IMR-90 (cell line): Measurements from ENCODE around the gene MAML2. TPM values are rescaled to one million over a fixed set of nuclear protein-coding genes. Genes with fewer than 3 reads are reported as not detected.

Experiments used
- ATAC-seq: fragments of 200-7000 bp; cut with Tn5 transposase; 2 replicates; pipeline ENCODE4 v1.9.1; 2020; ENCODE audit warnings: low read depth, mild to moderate bottlenecking, moderate library complexity
- BruUV-seq: library from RNA; stranded (reverse); fragments of 400-500 nt; replicated peaks from 2 replicates; lab custom pipeline; 2021; lab: Mats Ljungman, UMichigan
- CTCF ChIA-PET: fragments of 300-600 bp; formaldehyde crosslinking; extraction: SDS; loops from one replicate; lab custom pipeline; 2021; ENCODE audit warnings: antibody characterized with exemption; lab: Yijun Ruan, JAX
- POLR2A ChIA-PET: fragments of 300-600 bp; sonication (Branson Sonifier 250); formaldehyde crosslinking; loops from one replicate; lab custom pipeline; 2022; ENCODE audit warnings: antibody characterized with exemption; ENCODE audit not compliant: unreplicated experiment; lab: Charles Lee
- DNase-seq: peaks from one replicate; pipeline ENCODE4 v3.0.0; 2013
- H2AFZ ChIP-seq: replicated peaks from 2 replicates; pipeline ENCODE3; 2013; ENCODE audit warnings: low read length, mild to moderate bottlenecking; ENCODE audit not compliant: poor library complexity
- H2AK5ac ChIP-seq: 2 replicates; pipeline ENCODE4 v1.6.1; 2013; ENCODE audit warnings: low read depth, low read length, inconsistent platforms
- H2AK9ac ChIP-seq: replicated peaks from 2 replicates; pipeline ENCODE3; 2013; ENCODE audit warnings: mild to moderate bottlenecking, low read depth, low read length, moderate library complexity; ENCODE audit not compliant: poor library complexity
- H2BK120ac ChIP-seq: 2 replicates; pipeline ENCODE4 v1.6.1; 2013; ENCODE audit warnings: low read depth, low read length, inconsistent platforms
- H2BK15ac ChIP-seq: 3 replicates; pipeline ENCODE4 v1.6.1; 2013; ENCODE audit warnings: low read depth, low read length, inconsistent platforms
- H2BK20ac ChIP-seq: 2 replicates; pipeline ENCODE4 v1.6.1; 2013; ENCODE audit warnings: low read depth, mild to moderate bottlenecking, inconsistent platforms, low read length, moderate library complexity
- H2BK5ac ChIP-seq: 2 replicates; pipeline ENCODE4 v1.6.1; 2013; ENCODE audit warnings: mild to moderate bottlenecking, low read depth, low read length, inconsistent platforms; ENCODE audit not compliant: poor library complexity, severe bottlenecking
- H3K14ac ChIP-seq: replicated peaks from 2 replicates; pipeline ENCODE4 v1.6.1; 2013; ENCODE audit warnings: low read depth, low read length, inconsistent platforms
- H3K18ac ChIP-seq: 2 replicates; pipeline ENCODE4 v1.6.1; 2013; ENCODE audit warnings: low read depth, low read length, control low read depth
- H3K23ac ChIP-seq: 2 replicates; pipeline ENCODE4 v1.6.1; 2013; ENCODE audit warnings: low read depth, low read length, inconsistent platforms
- H3K27ac ChIP-seq: 2 replicates; pipeline ENCODE4 v1.5.1; 2013; ENCODE audit warnings: mild to moderate bottlenecking, control low read depth, low read length; ENCODE audit not compliant: insufficient read depth
- H3K27me3 ChIP-seq: 2 replicates; pipeline ENCODE4 v1.6.1; 2013; ENCODE audit warnings: low read length; ENCODE audit not compliant: control insufficient read depth, insufficient read depth
- H3K36me3 ChIP-seq: 2 replicates; pipeline ENCODE4 v1.6.1; 2013; ENCODE audit warnings: low read length, mixed read lengths; ENCODE audit not compliant: control insufficient read depth, insufficient read depth
- H3K4ac ChIP-seq: 2 replicates; pipeline ENCODE4 v1.6.1; 2013; ENCODE audit warnings: low read depth, low read length, inconsistent platforms
- H3K4me1 ChIP-seq: 2 replicates; pipeline ENCODE4 v1.6.1; 2013; ENCODE audit warnings: low read length, mixed read lengths; ENCODE audit not compliant: control insufficient read depth, insufficient read depth
- H3K4me2 ChIP-seq: 2 replicates; pipeline ENCODE4 v1.6.1; 2013; ENCODE audit warnings: low read depth, mild to moderate bottlenecking, control low read depth, low read length, moderate library complexity
- H3K4me3 ChIP-seq: 2 replicates; pipeline ENCODE4 v1.5.1; 2013; ENCODE audit warnings: low read depth, mild to moderate bottlenecking, control low read depth, low read length, moderate library complexity; ENCODE audit not compliant: insufficient read depth
- H3K56ac ChIP-seq: 2 replicates; pipeline ENCODE4 v1.6.1; 2013; ENCODE audit warnings: low read length, inconsistent platforms; ENCODE audit not compliant: insufficient read depth; ENCODE audit errors: extremely low read depth
- H3K79me1 ChIP-seq, 2 experiments: 2 replicates each; pipeline ENCODE4 v1.6.1; 2013; ENCODE audit warnings: low read length in 2 of 2, inconsistent platforms in 1 of 2, low read depth in 1 of 2
- H3K9ac ChIP-seq: 2 replicates; pipeline ENCODE4 v1.6.1; 2013; ENCODE audit warnings: low read depth, low read length, control low read depth
- H3K9me1 ChIP-seq: 2 replicates; pipeline ENCODE4 v1.6.1; 2013; ENCODE audit warnings: low read length, inconsistent platforms; ENCODE audit not compliant: insufficient read depth
- H3K9me3 ChIP-seq: 2 replicates; pipeline ENCODE4 v1.6.1; 2013; ENCODE audit warnings: low read length; ENCODE audit not compliant: control insufficient read depth, insufficient read depth
- H4K20me1 ChIP-seq: 2 replicates; pipeline ENCODE4 v1.6.1; 2013; ENCODE audit warnings: low read length, inconsistent platforms; ENCODE audit not compliant: insufficient read depth
- H4K5ac ChIP-seq: 2 replicates; pipeline ENCODE4 v1.6.1; 2013; ENCODE audit warnings: mild to moderate bottlenecking, low read depth, low read length, control low read depth
- H4K8ac ChIP-seq, 2 experiments: 2 replicates each; pipeline ENCODE4 v1.6.1; 2013; ENCODE audit warnings: low read depth in 2 of 2, low read length in 2 of 2, control low read depth in 1 of 2, inconsistent platforms in 1 of 2
- H4K91ac ChIP-seq: 2 replicates; pipeline ENCODE4 v1.6.1; 2013; ENCODE audit warnings: low read depth, low read length, inconsistent platforms; ENCODE audit not compliant: insufficient read depth
- BHLHE40 ChIP-seq: fragments of 150-350 bp; IDR thresholded peaks from 2 replicates; pipeline ENCODE4 v1.6.1; 2016; ENCODE audit warnings: mild to moderate bottlenecking, low read depth, low read length
- CHD1 ChIP-seq: IDR thresholded peaks from 2 replicates; pipeline ENCODE4 v1.6.1; 2012; ENCODE audit warnings: low read depth, low read length, improper control_type of control experiment
- ELK1 ChIP-seq: fragments of 150-350 bp; IDR thresholded peaks from 2 replicates; pipeline ENCODE4 v1.6.1; 2016; ENCODE audit warnings: low read depth, mild to moderate bottlenecking, low read length, moderate library complexity, borderline replicate concordance
- FOS ChIP-seq: fragments of 150-350 bp; IDR thresholded peaks from 2 replicates; pipeline ENCODE4 v1.6.1; 2016; ENCODE audit warnings: low read depth, low read length
- MXI1 ChIP-seq: IDR thresholded peaks from 2 replicates; pipeline ENCODE4 v1.6.1; 2012; ENCODE audit warnings: low read depth, mild to moderate bottlenecking, low read length, moderate library complexity, borderline replicate concordance
- NFE2L2 ChIP-seq: fragments of 150-350 bp; IDR thresholded peaks from 2 replicates; pipeline ENCODE4 v1.6.1; 2016; ENCODE audit warnings: low read depth, mild to moderate bottlenecking, low read length
- RAD21 ChIP-seq: IDR thresholded peaks from 2 replicates; pipeline ENCODE4 v1.6.1; 2012; ENCODE audit warnings: low read length, improper control_type of control experiment
- RCOR1 ChIP-seq: IDR thresholded peaks from 2 replicates; pipeline ENCODE4 v1.6.1; 2012; ENCODE audit warnings: mild to moderate bottlenecking, low read length, improper control_type of control experiment; ENCODE audit not compliant: insufficient replicate concordance
- WGBS, 2 experiments: methylation state at CpG; one replicate each; pipeline versions ENCODE4 v1.1.5 to v1.1.7; 2013; ENCODE audit warnings: missing lambda C conversion rate in 2 of 2; ENCODE audit not compliant: insufficient read length in 1 of 2; ENCODE audit errors: extremely low coverage in 2 of 2; 5-methylcytosine and 5-hydroxymethylcytosine counted together
- dilution Hi-C: fragments of 300-500 bp; cut with HindIII; formaldehyde crosslinking; loops from one replicate; pipeline ENCODE4 v1.14.3; 2018; ENCODE audit warnings: low sequenced_read_pairs; ENCODE audit not compliant: unreplicated experiment
- in situ Hi-C: fragments of 300-500 bp; cut with MboI; formaldehyde crosslinking; loops from 3 replicates; pipeline ENCODE4 v1.14.3; 2019; ENCODE audit warnings: low sequenced_read_pairs, inconsistent platforms, mixed read lengths
- intact Hi-C: fragments of 100-400 bp; cut with micrococcal nuclease; formaldehyde crosslinking; loops from 2 replicates; pipeline ENCODE4 v1.10.0; 2022
- polyA plus RNA-seq, 3 experiments: library from polyadenylated mRNA; depleted of rRNA; stranded (reverse); fragments of >200 nt; gene quantifications; 2 replicates each; pipeline ENCODE4 v1.2.3, GENCODE V29; 2012; ENCODE audit warnings: low replicate concordance in 1 of 3
- total RNA-seq: library from RNA; depleted of rRNA; stranded (reverse); fragments of >200 nt; gene quantifications from 2 replicates; pipeline ENCODE4 v1.2.3, GENCODE V29; 2012

Gene MAML2
- total and polyA plus RNA-seq, 2 of the 4 experiments (the other 2 are of a cell fraction): 15.0 to 19.5 TPM

- Histone ChIP-seq H4K8ac (no peak overlapping the region), H3K27ac (no peak overlapping the region), H2BK20ac (no peak overlapping the region), H3K9me3 (no peaks in the 10 kb centered on the region), H3K9me1 (peaks cover 4% of the 10 kb centered on the region), H3K4ac (no peak overlapping the region), H2AFZ (no peak overlapping the region), H2AK5ac (no peak overlapping the region), H2BK15ac (no peak overlapping the region), H4K5ac (no peak overlapping the region), H3K4me1 (peaks cover 6% of the 10 kb centered on the region), H4K20me1 (no peaks in the 10 kb centered on the region; the same call in 1 of the 2 replicates), H3K56ac (no peak overlapping the region), H3K14ac (no peak overlapping the region), H2AK9ac (no peak overlapping the region), H4K91ac (no peak overlapping the region; the same call in 1 of the 2 replicates), H3K4me2 (no peak overlapping the region), H3K79me1 (peaks cover 31 to 64% of the 10 kb centered on the region in 2 experiments), H2BK5ac (no peak overlapping the region), H3K4me3 (no peak overlapping the region), H3K18ac (no peak overlapping the region), H3K36me3 (no peaks in the 10 kb centered on the region; the same call in 1 of the 2 replicates), H3K23ac (no peak overlapping the region), H3K9ac (no peak overlapping the region), H2BK120ac (no peak overlapping the region), H3K27me3 (no peaks in the 10 kb centered on the region)
- DNase-seq (no peak), ATAC-seq (no peak)
- no peak for TF ChIP-seq RCOR1
- TF ChIP-seq CHD1: no peak
- no peak for TF ChIP-seq BHLHE40
- TF ChIP-seq ELK1: no peak
- TF ChIP-seq NFE2L2: no peak
- TF ChIP-seq RAD21: no peak
- TF ChIP-seq MXI1: no peak
- TF ChIP-seq FOS: no peak
- in situ Hi-C loops: no loop called here
- POLR2A ChIA-PET: no interaction called here
- CTCF ChIA-PET: interaction anchor here (1.1 kb wide), 1 partner anchor 94 kb away, joined by 3 read pairs; no protein-coding TSS in a partner anchor
- intact Hi-C loops: no loop called here
- WGBS, 2 experiments: no CpG with 5 or more reads among the region's 5 CpGs
- dilution Hi-C loops: no loop called here
- BruUV-seq: no TSS peak
Measured at GRCh38 chr11:96123301-96123700, 219.7 kb downstream of the MAML2 start.
